H9 (cell line): ENCODE results near the gene CDK5R2. TPM values are rescaled to one million over a fixed set of nuclear protein-coding genes. Genes with fewer than 3 reads are reported as not detected.
A peak's percentile ranks its signal among the peaks of the same experiment; 100 is the strongest.

Source experiments
- DNase-seq: peaks from one replicate; pipeline ENCODE4 v3.0.0-alpha.2; 2017
- H2AFZ ChIP-seq: one replicate; pipeline ENCODE4 v1.6.1; 2013; ENCODE audit warnings: mild to moderate bottlenecking, low read length, control low read depth, moderate library complexity
- H2AK5ac ChIP-seq: 2 replicates; pipeline ENCODE4 v1.6.1; 2013; ENCODE audit warnings: low read length, control low read depth, mixed read lengths; ENCODE audit not compliant: insufficient read length
- H2BK120ac ChIP-seq: one replicate; pipeline ENCODE4 v1.6.1; 2013; ENCODE audit warnings: low read depth, mild to moderate bottlenecking, low read length, control low read depth, inconsistent platforms; ENCODE audit not compliant: poor library complexity, severe bottlenecking
- H2BK12ac ChIP-seq: 2 replicates; pipeline ENCODE4 v1.6.1; 2013; ENCODE audit warnings: low read length, control low read depth, mixed read lengths, low read depth; ENCODE audit not compliant: insufficient read length
- H2BK15ac ChIP-seq: 2 replicates; pipeline ENCODE4 v1.6.1; 2013; ENCODE audit warnings: low read depth, low read length, control low read depth
- H2BK20ac ChIP-seq: one replicate; pipeline ENCODE4 v1.6.1; 2013; ENCODE audit warnings: low read depth, mild to moderate bottlenecking, low read length, control low read depth, inconsistent platforms; ENCODE audit not compliant: poor library complexity, severe bottlenecking
- H2BK5ac ChIP-seq: 2 replicates; pipeline ENCODE4 v1.6.1; 2013; ENCODE audit warnings: low read length, control low read depth, mixed read lengths; ENCODE audit not compliant: insufficient read length
- H3K14ac ChIP-seq: 2 replicates; pipeline ENCODE4 v1.6.1; 2013; ENCODE audit warnings: low read length, control low read depth; ENCODE audit not compliant: insufficient read depth
- H3K18ac ChIP-seq: 2 replicates; pipeline ENCODE4 v1.6.1; 2013; ENCODE audit warnings: low read depth, mild to moderate bottlenecking, mixed read lengths, low read length, control low read depth; ENCODE audit not compliant: insufficient read length
- H3K23ac ChIP-seq: 2 replicates; pipeline ENCODE4 v1.6.1; 2013; ENCODE audit warnings: low read length, control low read depth, mixed read lengths, low read depth; ENCODE audit not compliant: insufficient read length
- H3K23me2 ChIP-seq: 2 replicates; pipeline ENCODE4 v1.6.1; 2013; ENCODE audit warnings: low read depth, mild to moderate bottlenecking, mixed read lengths, low read length, control low read depth; ENCODE audit not compliant: insufficient read length, poor library complexity, severe bottlenecking
- H3K27ac ChIP-seq: 2 replicates; pipeline ENCODE4 v1.5.1; 2013; ENCODE audit warnings: low read length, control low read depth, mixed read lengths, low read depth; ENCODE audit not compliant: insufficient read length
- H3K27me3 ChIP-seq: 2 replicates; pipeline ENCODE4 v1.6.1; 2013; ENCODE audit warnings: low read length, control low read depth, inconsistent platforms; ENCODE audit not compliant: insufficient read depth
- H3K4ac ChIP-seq: 2 replicates; pipeline ENCODE4 v1.6.1; 2013; ENCODE audit warnings: low read depth, mild to moderate bottlenecking, control low read depth, inconsistent platforms, low read length, moderate library complexity
- H3K4me1 ChIP-seq: 2 replicates; pipeline ENCODE4 v1.6.1; 2013; ENCODE audit warnings: low read length, control low read depth, inconsistent platforms; ENCODE audit not compliant: insufficient read depth
- H3K4me2 ChIP-seq: 2 replicates; pipeline ENCODE4 v1.6.1; 2013; ENCODE audit warnings: low read length, control low read depth, mixed read lengths; ENCODE audit not compliant: insufficient read length, insufficient read depth
- H3K56ac ChIP-seq: 2 replicates; pipeline ENCODE4 v1.6.1; 2013; ENCODE audit warnings: low read depth, mild to moderate bottlenecking, mixed read lengths, low read length, control low read depth; ENCODE audit not compliant: insufficient read length
- H3K79me1 ChIP-seq: 2 replicates; pipeline ENCODE4 v1.6.1; 2013; ENCODE audit warnings: low read depth, mild to moderate bottlenecking, moderate library complexity, low read length, control low read depth, inconsistent platforms; ENCODE audit not compliant: insufficient read depth, poor library complexity, severe bottlenecking
- H3K79me2 ChIP-seq: 2 replicates; pipeline ENCODE4 v1.6.1; 2013; ENCODE audit warnings: low read length, control low read depth, inconsistent platforms; ENCODE audit not compliant: insufficient read depth
- H3K9ac ChIP-seq: 2 replicates; pipeline ENCODE4 v1.6.1; 2013; ENCODE audit warnings: low read length, control low read depth, mixed read lengths; ENCODE audit not compliant: insufficient read length; ENCODE audit errors: extremely low read depth
- H3K9me3 ChIP-seq: one replicate; pipeline ENCODE4 v1.6.1; 2013; ENCODE audit warnings: low read depth, low read length, inconsistent platforms; ENCODE audit not compliant: control insufficient read depth
- H3T11ph ChIP-seq: one replicate; pipeline ENCODE4 v1.6.1; 2013; ENCODE audit warnings: mild to moderate bottlenecking, low read length, control low read depth, inconsistent platforms
- H4K20me1 ChIP-seq: one replicate; pipeline ENCODE4 v1.6.1; 2013; ENCODE audit not compliant: control insufficient read depth, insufficient read length, insufficient read depth
- H4K5ac ChIP-seq: 2 replicates; pipeline ENCODE4 v1.6.1; 2013; ENCODE audit warnings: low read depth, mild to moderate bottlenecking, mixed read lengths, low read length, control low read depth; ENCODE audit not compliant: insufficient read length
- H4K8ac ChIP-seq: replicated peaks from 2 replicates; pipeline ENCODE4 v1.6.1; 2013; ENCODE audit warnings: low read length, control low read depth, mixed read lengths, low read depth; ENCODE audit not compliant: insufficient read length
- H4K91ac ChIP-seq: 2 replicates; pipeline ENCODE4 v1.6.1; 2013; ENCODE audit warnings: low read depth, mild to moderate bottlenecking, moderate library complexity, mixed read lengths, low read length, control low read depth; ENCODE audit not compliant: insufficient read length
- H3K27ac Mint-ChIP-seq, 3 experiments: 2 replicates in 2 of 3; 3 replicates in 1 of 3; pipeline ENCODE4 v1.8.0; 2020 to 2021; ENCODE audit warnings: mixed read lengths in 3 of 3, mild to moderate bottlenecking in 1 of 3, moderate library complexity in 1 of 3
- H3K27me3 Mint-ChIP-seq: 2 replicates; pipeline ENCODE4 v1.8.0; 2021; ENCODE audit warnings: low read depth, mild to moderate bottlenecking, moderate library complexity, mixed read lengths
- H3K36me3 Mint-ChIP-seq, 3 experiments: 2 replicates in 2 of 3; 3 replicates in 1 of 3; pipeline ENCODE4 v1.8.0; 2020 to 2021; ENCODE audit warnings: low read depth in 3 of 3, mixed read lengths in 3 of 3; ENCODE audit not compliant: insufficient read depth in 1 of 3
- H3K4me1 Mint-ChIP-seq, 2 experiments: 2 replicates each; pipeline ENCODE4 v1.8.0; 2020; ENCODE audit warnings: mixed read lengths in 2 of 2
- H3K4me3 Mint-ChIP-seq, 2 experiments: 2 replicates in 1 of 2; 3 replicates in 1 of 2; pipeline ENCODE4 v1.8.0; 2020 to 2021; ENCODE audit warnings: mild to moderate bottlenecking in 2 of 2, mixed read lengths in 2 of 2, moderate library complexity in 1 of 2
- H3K9me3 Mint-ChIP-seq, 2 experiments: 2 replicates in 1 of 2; 3 replicates in 1 of 2; pipeline ENCODE4 v1.8.0; 2020; ENCODE audit warnings: mild to moderate bottlenecking in 2 of 2, mixed read lengths in 2 of 2, moderate library complexity in 1 of 2
- WGBS: extraction: QIAGEN DNeasy Blood & Tissue Kit; methylation state at CpG from one replicate; pipeline ENCODE4 v1.1.7; 2013; ENCODE audit warnings: missing lambda C conversion rate, low lambda C conversion rate, mixed read lengths; ENCODE audit not compliant: insufficient read length; ENCODE audit errors: extremely low coverage; 5-methylcytosine and 5-hydroxymethylcytosine counted together
- total RNA-seq: library from RNA; stranded (reverse); gene quantifications from 2 replicates; pipeline ENCODE4 v1.2.1, GENCODE V29; 2021
- TF ChIP-seq, protein P1 (sequence below): fragments of 200-600 bp; sonication (generic); conservative IDR thresholded peaks from 3 replicates; pipeline ENCODE4 v1.8.0; 2021; ENCODE audit warnings: antibody characterized with exemption, mild to moderate bottlenecking

The CDK5R2 gene
- total RNA-seq, 1 experiment from 2014 or later = 0.26 TPM

DNA sequence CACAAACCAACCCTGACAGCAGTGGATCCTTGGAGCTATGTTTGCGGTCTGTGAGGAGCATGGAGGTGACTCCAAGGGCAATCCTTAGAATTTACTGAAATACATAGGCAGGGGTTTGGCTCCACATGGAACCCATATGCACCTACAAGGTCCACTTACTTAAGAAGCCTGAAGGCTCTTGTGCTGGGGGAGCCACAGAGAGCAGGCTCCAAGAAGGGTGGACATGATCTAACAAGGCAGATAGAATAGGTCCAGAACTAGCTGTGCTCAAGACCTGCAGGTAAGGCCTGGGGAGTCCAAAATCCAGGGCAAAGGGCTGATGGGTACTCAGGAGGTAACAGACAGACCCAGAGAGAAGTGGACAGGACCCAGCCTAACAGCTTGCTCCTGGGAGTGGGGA, 1.2 kb upstream of the CDK5R2 start:
- no peak for DNase-seq
- no peak overlapping the region for H2AFZ ChIP-seq
- peaks cover 16% of the 10 kb centered on the region for H3K23me2 ChIP-seq
- peaks cover 20% of the 10 kb centered on the region for H3K27me3 ChIP-seq
- H3K4me1 Mint-ChIP-seq = peaks cover 9 to 25% of the 10 kb centered on the region in 2 experiments
- TF ChIP-seq, protein P1, sequence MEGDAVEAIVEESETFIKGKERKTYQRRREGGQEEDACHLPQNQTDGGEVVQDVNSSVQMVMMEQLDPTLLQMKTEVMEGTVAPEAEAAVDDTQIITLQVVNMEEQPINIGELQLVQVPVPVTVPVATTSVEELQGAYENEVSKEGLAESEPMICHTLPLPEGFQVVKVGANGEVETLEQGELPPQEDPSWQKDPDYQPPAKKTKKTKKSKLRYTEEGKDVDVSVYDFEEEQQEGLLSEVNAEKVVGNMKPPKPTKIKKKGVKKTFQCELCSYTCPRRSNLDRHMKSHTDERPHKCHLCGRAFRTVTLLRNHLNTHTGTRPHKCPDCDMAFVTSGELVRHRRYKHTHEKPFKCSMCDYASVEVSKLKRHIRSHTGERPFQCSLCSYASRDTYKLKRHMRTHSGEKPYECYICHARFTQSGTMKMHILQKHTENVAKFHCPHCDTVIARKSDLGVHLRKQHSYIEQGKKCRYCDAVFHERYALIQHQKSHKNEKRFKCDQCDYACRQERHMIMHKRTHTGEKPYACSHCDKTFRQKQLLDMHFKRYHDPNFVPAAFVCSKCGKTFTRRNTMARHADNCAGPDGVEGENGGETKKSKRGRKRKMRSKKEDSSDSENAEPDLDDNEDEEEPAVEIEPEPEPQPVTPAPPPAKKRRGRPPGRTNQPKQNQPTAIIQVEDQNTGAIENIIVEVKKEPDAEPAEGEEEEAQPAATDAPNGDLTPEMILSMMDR = no peak
- no peaks in the 10 kb centered on the region for H3K9me3 ChIP-seq
- H2AK5ac ChIP-seq = no peak overlapping the region
- no peak overlapping the region for H3K4me2 ChIP-seq
- no peak overlapping the region for H2BK20ac ChIP-seq
- peaks cover 4% of the 10 kb centered on the region; the same call in 1 of the 2 replicates for H3K4me1 ChIP-seq
- no peak overlapping the region for H3T11ph ChIP-seq
- peaks cover 90% of the 10 kb centered on the region for H3K27me3 Mint-ChIP-seq
- H2BK120ac ChIP-seq = no peak overlapping the region
- H2BK5ac ChIP-seq = no peak overlapping the region
- H3K79me2 ChIP-seq = no peaks in the 10 kb centered on the region
- H2BK12ac ChIP-seq = no peak overlapping the region
- no peak overlapping the region for H4K8ac ChIP-seq
- no peak overlapping the region for H3K23ac ChIP-seq
- H3K27ac ChIP-seq = no peak overlapping the region
- H3K56ac ChIP-seq = no peak overlapping the region
- peaks cover 0 to 2% of the 10 kb centered on the region in 2 experiments; a peak in 2 of 5 replicates for H3K9me3 Mint-ChIP-seq
- no peak overlapping the region for H2BK15ac ChIP-seq
- H3K36me3 Mint-ChIP-seq = no peaks in the 10 kb centered on the region; a peak in 3 of 7 replicates
- no peak overlapping the region for H4K91ac ChIP-seq
- no peak overlapping the region for H3K4ac ChIP-seq
- H4K20me1 ChIP-seq = no peaks in the 10 kb centered on the region
- no peak overlapping the region for H4K5ac ChIP-seq
- peak overlapping the region; percentile 82 to 90; a peak in 4 of 5 replicates for H3K4me3 Mint-ChIP-seq
- H3K27ac Mint-ChIP-seq = no peak overlapping the region
- WGBS = no CpG with 5 or more reads among the region's 1 CpG
- H3K18ac ChIP-seq = no peak overlapping the region
- no peak overlapping the region for H3K9ac ChIP-seq
- H3K14ac ChIP-seq = no peak overlapping the region
- no peaks in the 10 kb centered on the region for H3K79me1 ChIP-seq
